ENCODE measurements around the gene PCDHGB2.

The PCDHGB2 gene

DNA sequence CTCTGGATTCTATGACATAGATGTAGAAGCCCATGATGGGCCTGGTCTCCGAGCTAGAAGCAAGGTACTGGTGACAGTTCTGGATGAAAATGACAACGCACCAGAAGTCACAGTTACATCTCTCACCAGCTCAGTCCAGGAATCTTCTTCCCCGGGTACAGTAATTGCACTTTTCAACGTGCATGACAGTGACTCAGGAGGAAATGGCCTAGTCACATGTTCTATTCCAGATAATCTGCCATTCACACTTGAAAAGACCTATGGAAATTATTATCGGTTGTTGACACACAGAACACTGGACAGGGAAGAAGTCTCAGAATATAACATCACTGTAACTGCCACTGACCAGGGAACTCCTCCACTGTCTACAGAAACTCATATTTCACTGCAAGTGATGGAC is 3.7 kb upstream of the PCDHGB2 start:
- DNase-seq (ENCODE audit: low read depth in 1 of 2, low spot score in 1 of 2) = no peak
- H3K27ac ChIP-seq (replicated peaks) = no peak overlapping the region
- H3K27me3 ChIP-seq (ENCODE audit: insufficient read depth, poor library complexity, severe bottlenecking) = no peaks in the 10 kb centered on the region
- no peak overlapping the region for H3K4me3 ChIP-seq (replicated peaks; ENCODE audit: insufficient read depth, low read length)
- no peak for TF ChIP-seq GABPA (IDR thresholded peaks at IDR 0.05; ENCODE audit: low read depth)
- TF ChIP-seq, protein P1, sequence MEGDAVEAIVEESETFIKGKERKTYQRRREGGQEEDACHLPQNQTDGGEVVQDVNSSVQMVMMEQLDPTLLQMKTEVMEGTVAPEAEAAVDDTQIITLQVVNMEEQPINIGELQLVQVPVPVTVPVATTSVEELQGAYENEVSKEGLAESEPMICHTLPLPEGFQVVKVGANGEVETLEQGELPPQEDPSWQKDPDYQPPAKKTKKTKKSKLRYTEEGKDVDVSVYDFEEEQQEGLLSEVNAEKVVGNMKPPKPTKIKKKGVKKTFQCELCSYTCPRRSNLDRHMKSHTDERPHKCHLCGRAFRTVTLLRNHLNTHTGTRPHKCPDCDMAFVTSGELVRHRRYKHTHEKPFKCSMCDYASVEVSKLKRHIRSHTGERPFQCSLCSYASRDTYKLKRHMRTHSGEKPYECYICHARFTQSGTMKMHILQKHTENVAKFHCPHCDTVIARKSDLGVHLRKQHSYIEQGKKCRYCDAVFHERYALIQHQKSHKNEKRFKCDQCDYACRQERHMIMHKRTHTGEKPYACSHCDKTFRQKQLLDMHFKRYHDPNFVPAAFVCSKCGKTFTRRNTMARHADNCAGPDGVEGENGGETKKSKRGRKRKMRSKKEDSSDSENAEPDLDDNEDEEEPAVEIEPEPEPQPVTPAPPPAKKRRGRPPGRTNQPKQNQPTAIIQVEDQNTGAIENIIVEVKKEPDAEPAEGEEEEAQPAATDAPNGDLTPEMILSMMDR (IDR thresholded peaks at IDR 0.05; ENCODE audit: insufficient read depth, low read length) = no peak
- TF ChIP-seq, protein P2, sequence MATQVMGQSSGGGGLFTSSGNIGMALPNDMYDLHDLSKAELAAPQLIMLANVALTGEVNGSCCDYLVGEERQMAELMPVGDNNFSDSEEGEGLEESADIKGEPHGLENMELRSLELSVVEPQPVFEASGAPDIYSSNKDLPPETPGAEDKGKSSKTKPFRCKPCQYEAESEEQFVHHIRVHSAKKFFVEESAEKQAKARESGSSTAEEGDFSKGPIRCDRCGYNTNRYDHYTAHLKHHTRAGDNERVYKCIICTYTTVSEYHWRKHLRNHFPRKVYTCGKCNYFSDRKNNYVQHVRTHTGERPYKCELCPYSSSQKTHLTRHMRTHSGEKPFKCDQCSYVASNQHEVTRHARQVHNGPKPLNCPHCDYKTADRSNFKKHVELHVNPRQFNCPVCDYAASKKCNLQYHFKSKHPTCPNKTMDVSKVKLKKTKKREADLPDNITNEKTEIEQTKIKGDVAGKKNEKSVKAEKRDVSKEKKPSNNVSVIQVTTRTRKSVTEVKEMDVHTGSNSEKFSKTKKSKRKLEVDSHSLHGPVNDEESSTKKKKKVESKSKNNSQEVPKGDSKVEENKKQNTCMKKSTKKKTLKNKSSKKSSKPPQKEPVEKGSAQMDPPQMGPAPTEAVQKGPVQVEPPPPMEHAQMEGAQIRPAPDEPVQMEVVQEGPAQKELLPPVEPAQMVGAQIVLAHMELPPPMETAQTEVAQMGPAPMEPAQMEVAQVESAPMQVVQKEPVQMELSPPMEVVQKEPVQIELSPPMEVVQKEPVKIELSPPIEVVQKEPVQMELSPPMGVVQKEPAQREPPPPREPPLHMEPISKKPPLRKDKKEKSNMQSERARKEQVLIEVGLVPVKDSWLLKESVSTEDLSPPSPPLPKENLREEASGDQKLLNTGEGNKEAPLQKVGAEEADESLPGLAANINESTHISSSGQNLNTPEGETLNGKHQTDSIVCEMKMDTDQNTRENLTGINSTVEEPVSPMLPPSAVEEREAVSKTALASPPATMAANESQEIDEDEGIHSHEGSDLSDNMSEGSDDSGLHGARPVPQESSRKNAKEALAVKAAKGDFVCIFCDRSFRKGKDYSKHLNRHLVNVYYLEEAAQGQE (IDR thresholded peaks at IDR 0.05; ENCODE audit: insufficient replicate concordance, low read depth) = no peak
- TF ChIP-seq POLR2AphosphoS5 (IDR thresholded peaks at IDR 0.05; ENCODE audit: low read depth) = no peak
- TF ChIP-seq SPI1 (IDR thresholded peaks at IDR 0.05; ENCODE audit: borderline replicate concordance, low read depth) = no peak

DNA sequence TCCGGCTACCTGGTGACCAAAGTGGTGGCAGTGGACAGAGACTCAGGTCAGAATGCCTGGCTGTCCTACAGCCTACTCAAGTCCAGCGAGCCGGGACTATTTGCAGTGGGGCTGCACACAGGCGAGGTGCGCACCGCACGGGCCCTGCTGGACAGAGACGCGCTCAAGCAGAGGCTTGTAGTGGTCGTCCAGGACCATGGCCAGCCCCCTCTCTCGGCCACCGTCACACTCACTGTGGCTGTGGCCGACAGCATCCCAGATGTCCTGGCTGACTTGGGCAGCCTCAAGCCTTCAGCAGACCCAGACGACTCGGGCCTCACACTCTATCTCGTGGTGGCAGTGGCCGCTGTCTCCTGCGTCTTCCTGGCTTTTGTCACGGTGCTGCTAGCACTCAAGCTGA is 2.8 kb upstream of the PCDHGB2 start:
- Histone ChIP-seq H3K4me3 (replicated peaks; ENCODE audit: insufficient read depth, low read length) (no peak overlapping the region), H3K27me3 (ENCODE audit: insufficient read depth, poor library complexity, severe bottlenecking) (no peaks in the 10 kb centered on the region), H3K27ac (replicated peaks) (no peak overlapping the region)
- DNase-seq (ENCODE audit: low read depth in 1 of 2, low spot score in 1 of 2) = no peak
- TF ChIP-seq SPI1 (IDR thresholded peaks at IDR 0.05; ENCODE audit: borderline replicate concordance, low read depth) = no peak
- TF ChIP-seq, protein P2 (IDR thresholded peaks at IDR 0.05; ENCODE audit: insufficient replicate concordance, low read depth) = peak; percentile 55

DNA sequence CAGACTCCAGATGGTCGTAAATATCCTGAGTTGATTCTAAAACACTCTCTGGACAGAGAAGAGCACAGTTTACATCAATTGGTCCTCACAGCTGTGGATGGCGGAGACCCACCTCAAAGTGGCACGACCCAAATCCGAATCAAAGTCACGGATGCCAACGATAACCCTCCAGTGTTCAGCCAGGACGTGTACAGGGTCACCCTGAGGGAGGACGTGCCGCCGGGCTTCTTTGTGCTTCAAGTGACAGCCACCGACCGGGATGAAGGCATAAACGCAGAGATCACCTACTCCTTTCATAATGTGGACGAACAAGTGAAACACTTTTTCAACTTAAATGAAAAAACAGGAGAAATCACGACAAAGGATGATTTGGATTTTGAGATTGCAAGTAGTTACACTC is 891 bp downstream of the PCDHGB2 start:
- TF ChIP-seq, protein P2 (IDR thresholded peaks at IDR 0.05; ENCODE audit: insufficient replicate concordance, low read depth) = no peak
- no peak for TF ChIP-seq POLR2AphosphoS5 (IDR thresholded peaks at IDR 0.05; ENCODE audit: low read depth)
- TF ChIP-seq GABPA (IDR thresholded peaks at IDR 0.05; ENCODE audit: low read depth) = no peak
- TF ChIP-seq, protein P1 (IDR thresholded peaks at IDR 0.05; ENCODE audit: insufficient read depth, low read length) = no peak
- TF ChIP-seq SPI1 (IDR thresholded peaks at IDR 0.05; ENCODE audit: borderline replicate concordance, low read depth) = no peak
- Histone ChIP-seq H3K4me3 (replicated peaks; ENCODE audit: insufficient read depth, low read length) (no peak overlapping the region), H3K27ac (replicated peaks) (no peak overlapping the region), H3K27me3 (ENCODE audit: insufficient read depth, poor library complexity, severe bottlenecking) (no peaks in the 10 kb centered on the region)
- DNase-seq (ENCODE audit: low read depth in 1 of 2, low spot score in 1 of 2) = no peak

DNA sequence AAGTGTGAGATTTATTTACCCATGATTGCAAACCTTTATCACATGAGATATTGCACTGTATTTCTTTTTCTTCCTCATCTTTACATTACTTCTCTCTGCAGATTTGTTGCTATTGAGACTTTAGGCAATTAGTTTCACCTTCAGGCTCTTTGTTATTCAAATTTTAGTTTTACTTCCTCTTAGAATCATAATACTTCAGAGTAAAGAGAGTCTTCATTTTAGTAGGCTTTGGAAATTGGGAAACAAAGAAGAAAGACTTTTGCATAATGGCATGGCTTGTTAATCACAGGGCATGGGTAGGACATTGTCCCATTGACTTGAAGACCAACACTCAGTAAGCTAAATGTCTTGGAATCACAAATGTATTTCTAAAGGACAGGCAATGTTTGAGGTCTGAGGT is 2.9 kb downstream of the PCDHGB2 start:
- no peak overlapping the region for H3K4me3 ChIP-seq (replicated peaks; ENCODE audit: insufficient read depth, low read length)
- DNase-seq (ENCODE audit: low read depth in 1 of 2, low spot score in 1 of 2) = no peak
- H3K27ac ChIP-seq (replicated peaks) = no peak overlapping the region
- TF ChIP-seq, protein P1 (IDR thresholded peaks at IDR 0.05; ENCODE audit: insufficient read depth, low read length) = no peak
- TF ChIP-seq, protein P2 (IDR thresholded peaks at IDR 0.05; ENCODE audit: insufficient replicate concordance, low read depth) = no peak
- TF ChIP-seq SPI1 (IDR thresholded peaks at IDR 0.05; ENCODE audit: borderline replicate concordance, low read depth) (no peak), POLR2AphosphoS5 (IDR thresholded peaks at IDR 0.05; ENCODE audit: low read depth) (no peak), GABPA (IDR thresholded peaks at IDR 0.05; ENCODE audit: low read depth) (no peak)
- no peaks in the 10 kb centered on the region for H3K27me3 ChIP-seq (ENCODE audit: insufficient read depth, poor library complexity, severe bottlenecking)

Measured in HL-60 (cell line).